Measurements from ENCODE around the gene ZNF804A. TPM values are rescaled to one million over a fixed set of nuclear protein-coding genes. Genes with fewer than 3 reads are reported as not detected.

Gene ZNF804A
- total RNA-seq, 2 donors from 2014 or later, result not detected

DNA sequence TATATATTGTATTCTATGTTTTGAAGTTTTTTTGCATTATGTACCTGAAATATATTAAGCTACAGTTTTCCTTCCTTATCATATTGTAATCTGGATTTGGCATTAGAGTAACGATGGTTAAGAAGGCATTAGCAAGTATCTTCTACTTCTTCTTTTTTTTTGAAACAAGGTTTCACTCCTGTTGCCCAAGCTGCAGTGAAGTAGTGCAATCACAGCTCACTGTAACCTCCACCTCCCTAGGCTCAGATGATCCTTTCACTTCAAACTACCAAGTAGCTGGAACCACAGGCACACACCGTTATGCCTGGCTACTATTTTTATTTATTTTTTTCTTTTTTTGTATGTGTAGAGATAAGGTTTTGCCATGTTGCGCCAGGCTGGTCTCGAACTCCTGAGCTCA is 201.1 kb downstream of the ZNF804A start:
- no peak overlapping the region for H3K4me3 ChIP-seq
- ATAC-seq (no peak), DNase-seq (no peak)
- TF ChIP-seq POLR2A (IDR thresholded peaks at IDR 0.05), result no peak
- TF ChIP-seq, protein P1, sequence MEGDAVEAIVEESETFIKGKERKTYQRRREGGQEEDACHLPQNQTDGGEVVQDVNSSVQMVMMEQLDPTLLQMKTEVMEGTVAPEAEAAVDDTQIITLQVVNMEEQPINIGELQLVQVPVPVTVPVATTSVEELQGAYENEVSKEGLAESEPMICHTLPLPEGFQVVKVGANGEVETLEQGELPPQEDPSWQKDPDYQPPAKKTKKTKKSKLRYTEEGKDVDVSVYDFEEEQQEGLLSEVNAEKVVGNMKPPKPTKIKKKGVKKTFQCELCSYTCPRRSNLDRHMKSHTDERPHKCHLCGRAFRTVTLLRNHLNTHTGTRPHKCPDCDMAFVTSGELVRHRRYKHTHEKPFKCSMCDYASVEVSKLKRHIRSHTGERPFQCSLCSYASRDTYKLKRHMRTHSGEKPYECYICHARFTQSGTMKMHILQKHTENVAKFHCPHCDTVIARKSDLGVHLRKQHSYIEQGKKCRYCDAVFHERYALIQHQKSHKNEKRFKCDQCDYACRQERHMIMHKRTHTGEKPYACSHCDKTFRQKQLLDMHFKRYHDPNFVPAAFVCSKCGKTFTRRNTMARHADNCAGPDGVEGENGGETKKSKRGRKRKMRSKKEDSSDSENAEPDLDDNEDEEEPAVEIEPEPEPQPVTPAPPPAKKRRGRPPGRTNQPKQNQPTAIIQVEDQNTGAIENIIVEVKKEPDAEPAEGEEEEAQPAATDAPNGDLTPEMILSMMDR (IDR thresholded peaks at IDR 0.05), result no peak
- no peaks in the 10 kb centered on the region for H3K9me3 ChIP-seq
- no peaks in the 10 kb centered on the region for H3K36me3 ChIP-seq (replicated peaks in 1 of 2; ENCODE audit: insufficient read depth in 1 of 2, low read depth in 2 of 2)
- H3K27me3 ChIP-seq, result no peaks in the 10 kb centered on the region
- intact Hi-C loops (cut with DNase I), result no loop called here
- no peaks in the 10 kb centered on the region for H3K4me1 ChIP-seq
- 65 to 72% methylated on average over 4 of the region's 4 CpGs for WGBS, 2 donors
- no peak overlapping the region for H3K27ac ChIP-seq

GRCh38 chr2:184814421-184814820 is 216.1 kb downstream of the ZNF804A start:
- 55 to 56% methylated on average over 3 of the region's 3 CpGs for WGBS, 2 donors

GRCh38 chr2:184815824-184816223 is 217.5 kb downstream of the ZNF804A start:
- Histone ChIP-seq H3K27ac (no peak overlapping the region), H3K4me3 (no peak overlapping the region), H3K9me3 (no peaks in the 10 kb centered on the region), H3K4me1 (no peaks in the 10 kb centered on the region), H3K36me3 (replicated peaks in 1 of 2; ENCODE audit: insufficient read depth in 1 of 2, low read depth in 2 of 2) (no peaks in the 10 kb centered on the region), H3K27me3 (no peaks in the 10 kb centered on the region)
- no peak for ATAC-seq
- TF ChIP-seq, protein P1 (IDR thresholded peaks at IDR 0.05), result no peak
- TF ChIP-seq POLR2A (IDR thresholded peaks at IDR 0.05), result no peak
- intact Hi-C loops (cut with DNase I), result no loop called here
- no peak for DNase-seq
- 43 to 52% methylated on average over 1 of the region's 1 CpG for WGBS, 2 donors

More at GRCh38 chr2:184814421-184814820, 216.1 kb downstream of the ZNF804A start:
- TF ChIP-seq, protein P1 (IDR thresholded peaks at IDR 0.05), result no peak
- no peak for TF ChIP-seq POLR2A (IDR thresholded peaks at IDR 0.05)
- H3K27ac ChIP-seq, result no peak overlapping the region
- DNase-seq (no peak), ATAC-seq (no peak)
- no peaks in the 10 kb centered on the region for H3K4me1 ChIP-seq
- no peaks in the 10 kb centered on the region for H3K9me3 ChIP-seq
- no peaks in the 10 kb centered on the region for H3K36me3 ChIP-seq (replicated peaks in 1 of 2; ENCODE audit: insufficient read depth in 1 of 2, low read depth in 2 of 2)
- intact Hi-C loops (cut with DNase I), result no loop called here
- no peak overlapping the region for H3K4me3 ChIP-seq
- H3K27me3 ChIP-seq, result no peaks in the 10 kb centered on the region

GRCh38 chr2:184824597-184824996 is 226.3 kb downstream of the ZNF804A start:
- H3K4me3 ChIP-seq, result no peak overlapping the region
- H3K27me3 ChIP-seq, result no peaks in the 10 kb centered on the region
- no peaks in the 10 kb centered on the region for H3K9me3 ChIP-seq
- no peak for TF ChIP-seq POLR2A (IDR thresholded peaks at IDR 0.05)
- TF ChIP-seq, protein P1 (IDR thresholded peaks at IDR 0.05), result no peak
- no peaks in the 10 kb centered on the region for H3K4me1 ChIP-seq
- intact Hi-C loops (cut with DNase I), result no loop called here
- ATAC-seq (no peak), DNase-seq (no peak)
- WGBS, 2 donors, result 40 to 43% methylated on average over 2 of the region's 2 CpGs
- H3K36me3 ChIP-seq (replicated peaks in 1 of 2; ENCODE audit: insufficient read depth in 1 of 2, low read depth in 2 of 2), result no peaks in the 10 kb centered on the region
- no peak overlapping the region for H3K27ac ChIP-seq

DNA sequence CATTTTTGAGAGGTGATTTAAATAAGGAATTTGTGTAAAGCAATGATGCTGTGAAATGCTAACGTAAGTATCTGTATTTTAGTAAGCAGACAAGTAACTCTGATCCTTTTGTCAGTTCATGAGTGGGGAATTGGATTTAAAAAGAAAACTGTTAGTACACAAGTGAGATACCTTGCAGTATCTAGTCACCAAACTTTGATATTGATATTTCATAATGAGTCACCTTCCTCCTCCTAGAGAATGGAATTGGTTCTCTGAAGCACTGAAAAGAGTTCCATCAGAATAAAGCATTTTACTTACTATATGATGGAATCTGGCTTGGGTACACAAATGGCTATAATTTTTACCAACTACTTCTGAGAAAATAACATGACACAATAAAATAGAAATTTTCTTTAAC is 232.2 kb downstream of the ZNF804A start:
- TF ChIP-seq, protein P1 (IDR thresholded peaks at IDR 0.05), result no peak
- no peak for TF ChIP-seq POLR2A (IDR thresholded peaks at IDR 0.05)
- H3K9me3 ChIP-seq, result no peaks in the 10 kb centered on the region
- no peak overlapping the region for H3K27ac ChIP-seq
- H3K4me1 ChIP-seq, result no peaks in the 10 kb centered on the region
- DNase-seq (no peak), ATAC-seq (no peak)
- WGBS, 2 donors, result 68 to 86% methylated on average over 1 of the region's 1 CpG
- H3K36me3 ChIP-seq (replicated peaks in 1 of 2; ENCODE audit: insufficient read depth in 1 of 2, low read depth in 2 of 2), result no peaks in the 10 kb centered on the region
- intact Hi-C loops (cut with DNase I), result no loop called here
- H3K4me3 ChIP-seq, result no peak overlapping the region
- no peaks in the 10 kb centered on the region for H3K27me3 ChIP-seq
